HG03280 (cell line): ENCODE data around the gene IER5L.
"Not testable (repeated sequence)": the region's sequence is repeated elsewhere in the genome, so short reads cannot be mapped to it uniquely, and the experiment has no call there.

Experiments used
- ATAC-seq: cut with Tn5 transposase; IDR thresholded peaks from one replicate; pipeline ENCODE4 v1.9.1; 2021; ENCODE audit warnings: mild to moderate bottlenecking, moderate library complexity; ENCODE audit not compliant: unreplicated experiment

The IER5L gene

DNA sequence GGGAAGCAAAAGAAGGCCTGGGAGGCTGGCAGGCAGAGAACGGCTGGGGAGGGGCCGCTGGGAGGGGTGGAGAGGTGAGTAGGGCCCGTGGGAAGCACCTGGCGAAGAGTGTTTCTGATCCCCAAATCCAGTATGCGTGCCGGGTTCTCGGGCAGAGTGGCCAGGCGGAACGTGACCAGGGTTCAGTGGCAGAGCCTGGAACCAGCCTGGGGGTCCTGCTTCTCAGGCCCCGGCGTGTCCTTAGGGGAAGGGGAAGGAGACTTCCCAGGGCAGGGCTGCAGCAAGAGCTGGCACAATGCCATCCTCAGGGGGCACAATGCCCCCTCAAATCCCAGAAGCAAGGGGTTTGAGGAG lies 25.5 kb upstream of the IER5L start:
- no peak for ATAC-seq

DNA sequence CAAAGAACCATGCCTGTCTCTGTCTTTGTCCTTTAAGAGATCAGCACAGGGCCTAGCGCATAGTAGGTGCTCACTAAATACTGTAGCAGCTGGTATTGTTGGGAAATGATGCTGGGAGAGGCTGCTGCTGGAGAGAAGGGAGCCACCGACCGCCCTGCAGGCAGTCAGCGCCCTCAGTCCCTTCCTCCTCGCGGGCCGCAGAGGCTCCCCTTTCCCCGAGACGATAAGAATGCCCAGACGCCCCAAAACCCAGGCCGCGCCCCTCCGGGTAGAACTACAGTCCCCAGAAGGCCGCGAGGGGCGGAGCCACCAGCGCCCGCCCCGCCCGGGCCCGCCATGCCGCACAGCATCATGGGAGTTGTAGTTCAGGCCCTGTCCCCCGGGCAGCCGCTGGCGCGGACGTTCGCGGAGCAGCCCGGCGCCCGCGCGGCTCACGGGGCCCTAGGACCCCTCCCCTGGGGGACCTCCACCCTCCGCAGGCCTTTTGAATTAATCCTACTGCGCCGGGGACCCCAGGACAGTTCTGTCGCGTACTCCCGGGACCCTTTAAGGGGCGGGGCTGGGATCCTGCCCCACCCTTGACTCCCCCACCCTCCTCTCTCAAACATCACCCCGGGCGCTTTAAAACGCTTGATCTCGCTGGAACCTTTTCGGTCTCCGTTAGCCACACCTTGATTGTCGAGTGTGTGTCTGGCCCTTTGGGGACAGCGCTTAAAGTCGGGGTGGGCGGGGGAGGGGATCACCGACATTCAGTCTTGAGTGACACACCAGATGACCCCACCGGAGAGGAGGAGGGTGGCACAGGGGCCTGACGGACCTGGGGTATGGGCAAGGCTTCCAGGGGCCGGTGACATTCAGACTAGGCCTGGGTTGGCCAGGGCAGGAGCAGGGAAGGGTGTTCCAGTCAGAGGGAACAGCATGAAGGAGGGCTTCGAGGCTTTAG lies 24.8 kb upstream of the IER5L start:
- peak; percentile 88 for ATAC-seq

DNA sequence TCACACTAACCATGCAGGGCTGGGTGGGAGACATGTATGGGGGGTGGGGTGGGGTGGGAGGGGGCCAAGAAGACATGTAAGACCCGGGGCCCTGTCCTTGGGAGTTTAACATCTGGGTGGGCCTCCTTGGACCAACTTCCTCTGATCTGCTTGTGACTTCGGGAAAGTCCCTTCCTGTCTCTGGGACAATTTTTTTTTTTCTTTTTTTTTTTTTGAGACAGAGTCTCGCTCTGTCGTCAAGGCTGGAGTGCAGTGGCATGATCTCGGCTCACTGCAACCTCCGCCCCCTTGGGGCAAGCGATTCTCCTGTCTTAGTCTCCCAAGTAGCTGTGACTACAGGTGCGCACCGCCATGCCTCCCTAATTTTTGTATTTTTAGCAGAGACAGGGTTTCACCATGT lies 23.8 kb upstream of the IER5L start:
- no peak for ATAC-seq

DNA sequence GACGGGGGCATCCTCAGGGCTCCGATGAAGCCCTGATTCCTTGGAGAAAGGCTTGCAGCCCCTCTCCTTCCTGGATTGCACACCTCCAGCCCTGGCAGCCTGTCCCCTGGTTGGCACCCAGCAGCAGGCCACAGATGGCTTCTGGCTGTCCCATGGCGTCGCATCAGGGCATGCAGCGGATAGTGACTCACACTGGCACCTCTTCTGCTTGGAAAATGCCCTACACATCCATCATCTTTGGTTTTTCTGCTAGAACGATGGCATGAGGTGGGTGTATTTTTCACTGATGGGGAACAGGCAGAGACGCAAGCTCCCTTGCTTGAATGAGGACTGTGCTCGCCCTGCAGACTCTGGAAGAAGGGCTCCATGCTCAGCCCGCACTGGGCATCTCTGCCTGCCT lies 23.2 kb upstream of the IER5L start:
- no peak for ATAC-seq

DNA sequence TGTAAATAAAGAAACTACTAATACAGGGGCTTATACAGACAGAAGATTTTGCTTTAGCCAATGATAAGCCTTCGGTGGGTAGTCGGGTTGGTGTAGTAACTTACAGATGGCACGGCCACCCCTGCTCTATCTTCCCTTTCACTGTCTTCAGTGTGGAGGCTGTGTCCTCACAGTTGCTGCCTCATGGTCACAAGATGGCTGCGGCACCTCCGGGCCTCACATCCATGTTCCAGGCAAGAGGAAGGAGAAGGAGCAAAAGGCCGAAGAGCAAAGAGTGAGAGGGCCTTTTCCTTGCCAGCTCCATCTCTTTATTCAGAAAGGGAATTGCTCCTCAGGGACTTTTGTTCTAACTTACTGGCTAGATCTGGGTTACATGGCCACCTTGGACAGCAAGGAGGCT lies 22.2 kb upstream of the IER5L start:
- ATAC-seq = no peak

DNA sequence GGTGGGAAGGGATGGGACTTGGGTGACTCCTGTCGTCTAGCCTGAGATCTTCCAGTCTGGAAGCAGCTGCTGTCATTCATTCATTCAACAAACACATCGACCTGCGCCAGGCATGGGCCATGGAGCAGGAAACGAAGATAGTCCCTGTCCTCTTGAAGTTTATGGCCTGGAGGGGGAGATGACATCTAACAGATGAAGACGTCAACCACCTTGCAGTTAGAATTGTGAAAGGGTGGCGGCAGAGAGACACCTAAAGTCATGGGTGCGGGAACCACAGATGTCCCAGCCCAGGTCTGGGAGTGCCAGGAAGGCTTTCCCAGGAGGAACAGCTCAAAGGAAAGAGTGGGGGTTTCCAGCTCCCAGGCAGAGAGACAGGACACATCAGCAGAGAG lies 21.0 kb upstream of the IER5L start:
- ATAC-seq = no peak

DNA sequence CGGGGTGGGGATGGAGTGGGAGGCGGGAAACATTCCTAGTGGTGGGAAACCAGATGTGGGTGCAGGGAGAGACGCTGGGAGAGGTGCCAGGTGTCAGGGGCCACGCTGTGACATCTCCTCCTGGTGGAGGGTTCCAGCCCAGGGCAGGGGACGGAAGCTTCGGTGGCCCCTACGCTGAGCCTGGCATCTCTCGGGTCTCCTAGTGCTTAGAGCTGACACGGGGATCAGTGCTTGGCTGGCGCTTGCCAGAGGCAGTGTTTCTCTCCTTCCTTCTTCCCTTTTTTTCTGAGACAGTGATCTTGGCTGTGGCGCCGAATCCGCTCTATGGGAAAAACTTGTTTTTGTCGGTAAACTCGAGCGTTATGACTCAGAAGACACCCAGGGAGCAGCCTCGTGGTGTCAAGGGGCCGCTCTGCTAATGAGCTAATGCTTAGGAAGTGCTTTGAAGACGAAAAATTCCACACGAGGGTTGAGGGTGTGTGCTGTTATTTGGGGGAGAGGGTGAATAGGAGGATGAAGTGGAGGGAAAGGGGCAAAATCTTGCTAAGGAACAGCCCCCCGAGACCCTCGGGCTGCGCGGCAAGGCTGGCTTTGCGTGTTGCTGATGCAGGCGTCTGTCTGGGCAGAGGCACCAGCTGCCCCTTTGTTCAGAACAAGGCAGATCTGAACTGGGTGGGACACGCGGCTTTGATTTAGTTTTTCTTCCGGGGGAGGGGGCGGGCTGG lies 20.4 kb upstream of the IER5L start:
- ATAC-seq = no peak

DNA sequence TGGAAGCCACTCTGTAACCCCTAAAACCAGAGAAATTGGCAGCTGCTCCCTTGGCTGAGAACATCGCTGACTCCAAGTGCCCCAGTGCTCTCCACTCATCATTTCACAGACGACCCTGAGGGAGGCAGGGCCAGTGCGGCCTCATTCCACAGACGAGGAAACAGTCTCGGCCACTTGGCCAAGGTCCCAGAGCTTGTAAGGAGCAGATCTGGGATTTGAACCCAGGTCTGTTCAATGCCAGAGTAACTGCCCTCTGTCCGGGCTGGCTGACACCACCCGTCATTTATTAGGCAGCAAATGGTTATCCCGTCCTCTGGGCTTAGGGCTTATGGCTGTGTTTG lies 19.9 kb upstream of the IER5L start:
- no peak for ATAC-seq

DNA sequence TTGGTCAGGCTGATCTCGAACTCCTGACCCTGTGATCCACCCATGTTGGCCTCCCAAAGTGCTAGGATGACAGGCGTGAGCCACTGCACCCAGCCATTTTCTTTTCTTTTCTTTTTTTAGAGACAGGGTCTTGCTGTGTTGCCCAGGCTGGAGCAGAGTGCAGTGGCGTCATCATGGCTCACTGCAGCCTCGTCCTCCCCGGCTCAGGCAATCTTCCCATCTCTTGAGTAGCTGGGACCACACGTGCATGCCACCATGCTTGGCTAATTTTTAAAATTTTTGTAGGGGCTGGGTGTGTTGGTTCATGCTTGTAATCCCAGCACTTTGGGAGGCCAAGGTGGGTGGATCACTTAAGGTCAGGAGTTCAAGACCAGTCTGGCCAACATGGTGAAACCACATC lies 19.0 kb upstream of the IER5L start:
- ATAC-seq = not testable (repeated sequence)

DNA sequence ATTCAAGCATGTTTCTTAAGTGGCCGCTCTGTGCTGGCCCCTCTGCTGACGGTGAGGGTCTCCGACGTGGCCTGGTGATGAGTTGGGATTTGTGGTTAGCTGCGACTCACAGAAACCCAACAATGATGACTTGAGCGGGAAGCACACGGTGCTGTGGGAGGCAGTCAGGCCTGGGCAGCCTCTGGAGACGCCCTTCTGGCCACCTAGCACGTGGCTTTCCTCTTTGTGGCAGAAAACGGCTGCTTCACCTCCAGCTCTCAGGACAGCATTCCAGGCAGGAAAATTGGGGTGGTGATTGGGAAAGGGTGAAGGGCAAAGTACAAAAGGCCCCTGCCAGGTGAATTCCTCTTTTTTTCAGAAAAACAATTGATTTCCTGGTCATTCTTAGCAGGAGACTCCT lies 17.5 kb upstream of the IER5L start:
- no peak for ATAC-seq

DNA sequence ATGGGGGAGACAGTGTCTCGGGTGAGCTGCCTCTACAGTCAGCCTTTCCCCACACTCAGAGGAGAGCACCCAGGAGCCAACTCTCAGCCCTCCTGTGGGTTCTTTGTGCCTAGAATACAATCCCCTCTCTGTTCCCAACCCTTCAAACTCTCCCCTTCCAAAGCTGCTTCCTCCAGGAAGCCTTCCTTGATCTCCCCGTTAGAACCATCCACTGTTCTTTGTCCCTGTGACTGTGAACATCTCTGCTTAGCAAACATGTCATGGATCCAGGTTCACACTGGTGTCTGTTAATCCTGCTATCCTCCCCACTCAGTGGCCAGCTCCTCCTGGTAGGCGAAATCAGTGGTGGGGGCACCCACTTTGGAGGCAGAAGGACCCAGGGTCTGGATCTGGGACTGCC lies 16.2 kb upstream of the IER5L start:
- no peak for ATAC-seq

DNA sequence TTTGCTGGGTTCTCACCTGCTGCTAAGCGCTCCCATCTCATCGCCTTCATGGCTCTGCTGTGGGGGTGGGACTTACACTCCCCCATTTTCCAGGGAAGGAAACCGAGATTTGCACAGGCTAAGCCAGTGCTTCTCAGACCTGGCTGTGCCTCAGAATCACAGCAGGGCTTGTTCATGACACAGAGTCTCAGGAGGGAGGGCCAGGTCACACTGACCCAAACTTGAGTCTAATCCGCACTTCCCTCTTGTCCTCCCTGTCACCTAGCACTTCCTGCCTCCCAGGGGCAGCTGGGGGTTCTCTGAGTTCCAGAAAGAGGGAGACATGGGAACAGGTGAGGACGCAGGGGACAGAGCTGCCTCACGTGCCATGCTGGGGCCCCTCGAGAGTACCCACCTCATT lies 15.6 kb upstream of the IER5L start:
- ATAC-seq = no peak

DNA sequence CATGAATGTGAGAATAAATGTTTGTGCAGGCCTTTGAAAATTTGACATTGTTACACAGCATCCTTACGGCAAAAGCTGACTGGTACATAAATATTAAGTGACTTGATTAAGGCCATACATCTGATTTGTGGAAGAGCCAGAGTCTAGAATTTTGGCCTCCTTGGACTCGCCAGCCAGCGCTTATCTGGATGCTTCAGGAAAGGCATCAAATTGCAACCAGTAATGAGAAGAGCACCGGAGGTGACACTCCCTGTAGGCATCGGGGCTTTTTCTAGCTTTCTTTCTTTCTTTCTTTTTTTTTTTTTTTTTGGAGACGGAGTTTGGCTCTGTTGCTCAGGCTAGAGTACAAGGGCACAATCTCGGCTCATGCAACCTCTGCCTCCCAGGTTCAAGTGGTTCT lies 13.2 kb upstream of the IER5L start:
- ATAC-seq = no peak

DNA sequence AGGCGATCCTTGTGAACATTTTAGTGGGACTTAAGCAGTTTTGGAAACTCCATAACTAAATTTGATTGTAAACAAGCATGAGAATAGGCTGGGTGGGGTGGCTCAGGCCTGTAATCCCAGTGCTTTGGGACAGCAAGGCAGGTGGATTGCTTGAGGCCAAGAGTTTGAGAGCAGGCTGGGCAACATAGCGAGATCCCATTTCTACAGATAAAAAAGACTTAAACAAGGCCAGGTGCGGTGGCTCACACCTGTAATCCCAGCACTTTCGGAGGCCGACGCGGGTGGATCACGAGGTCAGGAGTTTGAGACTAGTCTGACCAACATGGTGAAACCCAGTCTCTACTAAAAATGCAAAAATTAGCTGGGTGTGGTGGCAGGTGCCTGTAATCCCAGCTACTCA lies 11.9 kb upstream of the IER5L start:
- ATAC-seq = not testable (repeated sequence)

DNA sequence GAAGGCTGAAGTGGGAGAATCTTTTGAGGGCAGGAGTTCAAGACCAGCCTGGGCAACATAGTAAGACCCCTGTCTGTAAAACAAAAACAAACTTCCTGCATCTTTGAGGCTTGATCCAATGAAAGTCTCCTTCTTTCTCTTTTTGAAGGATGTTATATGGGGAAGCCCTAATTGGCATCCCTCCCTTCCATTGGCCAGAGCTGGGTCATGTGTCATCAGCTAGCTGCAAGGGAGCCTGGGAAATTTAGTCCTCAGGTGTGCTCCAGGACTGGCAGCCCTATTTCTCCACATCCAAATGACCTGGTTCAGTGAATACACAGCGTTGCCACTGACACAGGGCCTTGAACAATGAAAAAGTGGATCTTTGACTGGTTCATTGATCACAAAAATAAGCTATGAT lies 9.0 kb upstream of the IER5L start:
- ATAC-seq = no peak

DNA sequence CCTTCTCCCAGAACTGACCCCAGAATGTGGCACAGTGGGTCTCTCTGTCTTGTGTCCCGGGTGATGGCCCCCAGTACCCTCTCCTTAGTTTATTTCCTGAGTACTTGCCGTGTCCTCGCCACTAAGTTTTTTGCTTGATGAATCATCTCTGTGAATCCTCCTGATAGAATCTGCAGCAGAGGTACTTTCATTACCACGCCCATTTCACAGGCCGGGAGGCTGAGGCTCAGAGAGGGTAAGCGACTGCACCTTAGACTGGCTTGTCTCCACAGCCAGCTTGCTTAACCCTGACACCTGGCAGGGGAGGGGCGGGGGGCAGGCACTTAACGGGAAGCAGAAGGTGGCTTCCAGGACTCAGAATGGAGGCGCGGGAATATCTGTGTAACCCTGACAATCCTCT lies 7.9 kb upstream of the IER5L start:
- no peak for ATAC-seq

DNA sequence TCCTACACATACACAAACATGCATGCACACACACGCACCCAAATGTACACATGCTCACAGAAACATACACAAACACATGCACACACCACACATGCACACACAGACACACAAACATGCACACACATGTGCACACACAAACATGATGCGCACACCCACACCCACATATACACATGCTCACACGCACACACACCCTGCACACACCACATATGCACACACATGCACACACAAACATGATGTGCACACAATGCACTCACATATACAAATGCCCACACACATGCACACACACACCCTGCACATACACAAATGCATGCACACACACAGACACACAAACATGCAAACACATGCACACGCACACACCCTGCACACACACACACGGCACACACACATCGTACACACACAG lies 7.3 kb upstream of the IER5L start:
- no peak for ATAC-seq

DNA sequence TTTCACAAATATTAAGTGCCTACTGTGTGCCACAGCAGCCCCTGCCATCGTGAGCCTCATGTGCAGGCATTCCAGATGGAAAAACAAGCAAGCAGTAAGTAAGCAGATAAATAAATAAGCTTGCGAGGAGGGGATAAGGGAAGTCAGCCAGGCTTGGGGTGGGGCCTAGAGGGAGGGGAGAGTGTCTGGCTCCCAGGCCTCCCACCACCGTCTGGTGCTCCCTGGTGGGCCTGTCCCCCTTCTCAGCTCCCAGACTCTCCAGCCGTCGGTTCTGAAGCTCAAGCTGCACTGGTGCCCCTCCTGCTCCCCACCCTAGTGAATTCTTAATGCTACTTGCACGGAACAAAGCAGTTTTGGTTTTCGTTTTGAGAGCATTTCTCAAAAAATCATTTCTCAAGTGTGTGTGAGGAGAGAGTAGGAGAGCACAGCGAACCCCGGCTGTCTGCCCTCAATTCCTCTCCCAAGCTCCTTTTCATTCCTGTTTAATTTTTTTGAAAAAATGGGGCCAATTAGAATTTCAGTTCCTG lies 6.6 kb upstream of the IER5L start:
- ATAC-seq = no peak

DNA sequence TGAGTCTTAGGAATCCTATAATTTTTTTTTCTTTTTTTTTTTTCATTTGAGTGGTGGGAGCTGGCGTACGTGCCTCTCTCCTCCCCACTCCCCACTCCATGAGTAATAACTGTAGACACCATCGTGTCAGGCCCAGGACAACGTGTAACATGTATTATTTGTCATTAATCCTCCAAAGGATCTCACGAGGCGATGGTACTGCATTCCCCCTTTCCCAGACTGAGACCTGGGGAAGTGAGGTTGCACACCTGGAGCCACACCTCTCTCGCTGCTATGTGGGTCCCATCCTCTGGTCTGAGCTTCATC lies 6.1 kb upstream of the IER5L start:
- no peak for ATAC-seq

DNA sequence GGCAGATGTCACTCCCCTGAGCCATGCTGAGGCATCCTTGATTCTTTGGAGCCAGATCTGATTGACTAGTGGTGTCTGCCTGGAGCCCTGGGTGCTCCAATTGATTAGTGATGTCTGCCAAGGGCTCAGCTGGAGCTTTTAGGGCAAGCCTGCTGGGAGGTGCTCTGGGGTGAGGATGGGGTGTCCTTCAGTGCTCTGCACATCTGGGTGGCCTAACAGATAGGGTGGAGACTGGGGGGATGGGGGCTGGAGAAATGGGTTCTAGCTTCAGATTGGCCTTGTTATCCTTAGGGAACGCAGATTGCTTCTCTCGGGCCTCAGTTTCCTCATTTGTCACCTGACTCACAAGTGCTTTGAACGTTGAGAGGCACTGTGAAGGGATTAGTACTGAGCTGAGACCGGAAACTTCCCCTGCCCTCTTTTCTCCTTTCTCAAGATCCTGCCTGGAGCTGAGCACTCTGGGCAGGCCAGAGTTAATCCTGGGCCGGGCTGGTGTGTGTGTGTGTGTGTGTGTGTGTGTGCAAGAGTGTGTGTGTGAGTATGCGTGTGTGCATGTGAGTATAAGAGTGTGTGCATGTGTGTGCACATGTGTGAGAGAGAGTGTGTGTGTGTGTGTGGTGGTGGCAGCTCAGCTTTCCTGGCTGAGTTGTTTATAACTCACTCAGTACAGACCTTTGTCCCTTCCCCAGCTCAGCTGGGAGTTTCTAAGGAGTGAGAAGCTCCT lies 5.6 kb upstream of the IER5L start:
- no peak for ATAC-seq

DNA sequence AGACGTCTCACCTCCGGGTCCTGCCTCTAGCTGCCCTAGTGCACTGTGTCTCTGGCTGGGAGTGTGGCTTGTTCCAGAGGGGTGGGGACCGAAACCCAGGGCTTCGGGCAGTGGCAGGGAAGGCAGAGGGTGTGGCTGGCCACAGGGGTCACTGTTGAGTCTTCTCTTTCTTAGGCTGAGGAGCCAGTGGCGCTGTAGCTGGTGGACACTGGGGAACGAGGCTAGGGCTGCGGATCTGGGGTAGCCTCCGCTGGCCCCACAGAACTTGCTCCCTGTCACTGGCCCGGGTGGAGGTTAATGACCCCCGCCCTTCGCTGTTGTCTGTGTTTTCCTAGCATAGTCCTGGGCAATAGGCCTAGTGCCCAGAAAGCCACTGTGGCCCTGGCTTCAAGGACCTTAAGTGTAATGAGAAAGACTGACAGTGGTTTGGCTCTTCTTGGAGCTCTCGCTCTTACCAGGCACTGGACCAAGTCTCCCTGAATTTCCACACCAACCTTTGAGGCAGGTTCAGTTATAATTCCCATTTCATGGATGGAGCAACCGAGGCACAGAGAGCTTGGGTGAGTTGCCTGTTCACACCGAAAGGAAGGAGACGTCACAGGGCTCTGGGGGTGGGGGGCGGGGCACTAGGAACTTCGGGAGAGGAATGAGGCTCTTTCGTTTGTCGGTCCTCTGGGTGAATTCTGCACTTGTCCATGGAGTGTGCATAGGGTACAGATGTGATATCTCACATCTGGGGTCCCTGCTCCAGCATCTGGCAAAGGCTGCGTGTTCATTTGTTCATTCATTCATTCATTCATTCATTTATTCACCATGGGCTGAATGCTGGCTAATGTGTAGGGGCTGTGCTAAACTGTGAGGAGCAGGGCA lies 4.8 kb upstream of the IER5L start:
- ATAC-seq = no peak
